H1 (cell line): ENCODE measurements around the gene AKIRIN2.

Experiments used
- POLR2A ChIP-seq, 2 experiments: IDR thresholded peaks; 1 replicate in 1 of 2; 2 replicates in 1 of 2; pipeline ENCODE4 v1.6.1; 2011; ENCODE audit warnings: low read depth in 2 of 2, low read length in 2 of 2, mild to moderate bottlenecking in 2 of 2; ENCODE audit errors: control extremely low read depth in 1 of 2
- YY1 ChIP-seq: IDR thresholded peaks from 2 replicates; pipeline ENCODE4 v1.6.1; 2011; ENCODE audit warnings: low read depth, mild to moderate bottlenecking, low read length

DNA sequence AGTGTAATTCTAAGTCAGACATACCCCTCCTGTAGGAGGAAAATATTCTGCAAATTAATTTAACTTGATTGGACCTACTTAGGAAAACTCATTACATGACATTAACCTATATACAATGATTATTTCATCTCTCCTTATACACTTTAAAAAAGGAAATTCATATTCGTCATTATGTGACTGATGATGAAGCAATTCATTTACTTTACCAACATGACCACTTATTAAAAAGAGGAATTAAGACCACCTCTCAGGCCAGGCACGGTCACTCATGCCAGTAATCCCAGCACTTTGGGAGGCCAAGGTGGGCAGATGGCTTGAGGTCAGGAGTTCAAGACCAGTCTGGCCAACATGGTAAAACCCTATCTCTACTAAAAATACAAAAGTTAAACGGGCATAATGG lies 11.6 kb downstream of the AKIRIN2 start:
- TF ChIP-seq YY1 (no peak), POLR2A (IDR thresholded peaks at IDR 0.05; ENCODE audit: control extremely low read depth in 1 of 2, low read depth in 2 of 2, low read length in 2 of 2) (no peak)
